HFF-Myc (cell line): ENCODE results near the gene DUS1L.

Experiments used
- DNase-seq: peaks from one replicate; pipeline ENCODE4 v3.0.0-alpha.2; 2011; ENCODE audit warnings: low read depth; ENCODE audit errors: extremely low read depth
- H3K4me3 ChIP-seq: replicated peaks from 2 replicates; pipeline ENCODE4 v1.5.1; 2011; ENCODE audit warnings: low read depth, mild to moderate bottlenecking, control low read depth, low read length
- CTCF ChIP-seq: IDR thresholded peaks from 2 replicates; pipeline ENCODE4 v1.5.1; 2012; ENCODE audit warnings: mild to moderate bottlenecking, low read depth, low read length, control low read depth; ENCODE audit errors: missing control alignments

The DUS1L gene

GRCh38 chr17:82058230-82058854, 7.3 kb downstream of the DUS1L start:
- H3K4me3 ChIP-seq, result no peak overlapping the region
- TF ChIP-seq CTCF, result no peak
- no peak for DNase-seq

GRCh38 chr17:82056729-82057621, 8.6 kb downstream of the DUS1L start:
- no peak for TF ChIP-seq CTCF
- no peak overlapping the region for H3K4me3 ChIP-seq
- no peak for DNase-seq

- TF ChIP-seq CTCF, result no peak
- DNase-seq, result no peak
- no peak overlapping the region for H3K4me3 ChIP-seq
Measured at GRCh38 chr17:82055965-82056728, 9.5 kb downstream of the DUS1L start.

- no peak for DNase-seq
- TF ChIP-seq CTCF, result no peak
- H3K4me3 ChIP-seq, result no peak overlapping the region
Measured at GRCh38 chr17:82055023-82055964, 10.3 kb downstream of the DUS1L start.

- no peak for TF ChIP-seq CTCF
- no peak for DNase-seq
- no peak overlapping the region for H3K4me3 ChIP-seq
Measured at GRCh38 chr17:82054351-82055022, 11.1 kb downstream of the DUS1L start.
